H1 (cell line): Measurements from ENCODE around the gene OMG. TPM values are rescaled to one million over a fixed set of nuclear protein-coding genes. Genes with fewer than 3 reads are reported as not detected.

ENCODE experiments used
- CTCF ChIA-PET: fragments of 300-600 bp; sonication (Branson Sonifier 250); formaldehyde crosslinking; loops from one replicate; lab custom pipeline; 2021; ENCODE audit not compliant: partially characterized antibody; lab: Charles Lee
- POLR2A ChIA-PET: fragments of 300-600 bp; sonication (Branson Sonifier 250); formaldehyde crosslinking; loops from one replicate; lab custom pipeline; 2021; ENCODE audit warnings: inconsistent platforms; ENCODE audit not compliant: partially characterized antibody; lab: Charles Lee
- DNase-seq, 2 experiments: peaks; one replicate each; pipeline versions ENCODE4 v3.0.0 to v3.0.0-alpha.2; 2010 to 2022; ENCODE audit warnings: low spot score in 2 of 2, low read depth in 1 of 2, mixed read lengths in 1 of 2
- FAIRE-seq: peaks from 2 replicates; lab custom pipeline; 2011; peaks lifted over from hg19 to GRCh38; lab: Jason Lieb, UNC
- H2AFZ ChIP-seq: 2 replicates; pipeline ENCODE4 v1.8.1; 2012; ENCODE audit warnings: low read length, inconsistent platforms
- H2AK5ac ChIP-seq: 2 replicates; pipeline ENCODE4 v1.6.1; 2013; ENCODE audit warnings: low read depth, low read length
- H2BK120ac ChIP-seq: replicated peaks from 2 replicates; pipeline ENCODE3; 2013; ENCODE audit warnings: low read depth, low read length, inconsistent platforms
- H2BK12ac ChIP-seq: 2 replicates; pipeline ENCODE4 v1.6.1; 2013; ENCODE audit warnings: low read depth, low read length
- H2BK15ac ChIP-seq: 2 replicates; pipeline ENCODE4 v1.6.1; 2013; ENCODE audit warnings: low read length
- H2BK20ac ChIP-seq: 2 replicates; pipeline ENCODE4 v1.6.1; 2013; ENCODE audit warnings: low read length
- H2BK5ac ChIP-seq: 2 replicates; pipeline ENCODE4 v1.6.1; 2013; ENCODE audit warnings: low read depth, low read length
- H3K14ac ChIP-seq: 2 replicates; pipeline ENCODE4 v1.6.1; 2013; ENCODE audit warnings: inconsistent platforms; ENCODE audit not compliant: insufficient read length
- H3K18ac ChIP-seq: 2 replicates; pipeline ENCODE4 v1.6.1; 2013; ENCODE audit warnings: low read length; ENCODE audit errors: extremely low read depth
- H3K23ac ChIP-seq: 2 replicates; pipeline ENCODE4 v1.6.1; 2013; ENCODE audit warnings: inconsistent platforms; ENCODE audit not compliant: insufficient read length
- H3K23me2 ChIP-seq: 2 replicates; pipeline ENCODE4 v1.6.1; 2013; ENCODE audit warnings: low read depth, low read length
- H3K27ac ChIP-seq: 2 replicates; pipeline ENCODE4 v1.6.1; 2011; ENCODE audit warnings: low read depth, low read length, inconsistent platforms
- H3K27me3 ChIP-seq, 4 experiments: replicated peaks in 1 of 4; 1 replicate in 1 of 4; 2 replicates in 3 of 4; pipeline versions ENCODE4 v1.6.1 to v1.8.1; 2011 to 2013; ENCODE audit warnings: low read length in 3 of 4, mild to moderate bottlenecking in 3 of 4, inconsistent platforms in 2 of 4, mixed read lengths in 2 of 4, moderate library complexity in 1 of 4; ENCODE audit not compliant: control insufficient read depth in 3 of 4, insufficient read depth in 3 of 4; ENCODE audit errors: extremely low read depth in 1 of 4
- H3K36me3 ChIP-seq, 4 experiments: 2 replicates each; pipeline versions ENCODE4 v1.6.1 to v1.8.1; 2011 to 2013; ENCODE audit warnings: mild to moderate bottlenecking in 4 of 4, low read length in 3 of 4, moderate library complexity in 2 of 4, control low read depth in 1 of 4, inconsistent platforms in 1 of 4; ENCODE audit not compliant: insufficient read depth in 4 of 4, control insufficient read depth in 2 of 4
- H3K4ac ChIP-seq: replicated peaks from 2 replicates; pipeline ENCODE3; 2013; ENCODE audit warnings: low read length, low read depth, mixed read lengths, inconsistent platforms; ENCODE audit not compliant: insufficient read length
- H3K4me1 ChIP-seq, 4 experiments: replicated peaks in 1 of 4; 1 replicate in 1 of 4; 2 replicates in 3 of 4; pipeline versions ENCODE4 v1.6.1 to v1.8.1; 2011 to 2013; ENCODE audit warnings: low read length in 3 of 4, inconsistent platforms in 2 of 4, mixed read lengths in 1 of 4; ENCODE audit not compliant: insufficient read depth in 4 of 4, control insufficient read depth in 3 of 4
- H3K4me2 ChIP-seq, 2 experiments: 2 replicates each; pipeline versions ENCODE4 v1.6.1 to v1.8.1; 2011 to 2013; ENCODE audit warnings: low read depth in 2 of 2, low read length in 2 of 2, control low read depth in 1 of 2, inconsistent platforms in 1 of 2, mild to moderate bottlenecking in 1 of 2; ENCODE audit not compliant: insufficient read depth in 1 of 2
- H3K4me3 ChIP-seq, 4 experiments: fragments of 200-600, 300-600 bp in 1 of 4; sonication (generic), shearing (Covaris generic), sonication (Bioruptor Twin) in 1 of 4; 2 replicates each; pipeline versions ENCODE4 v1.5.1 to v1.8.1; 2011 to 2016; ENCODE audit warnings: low read length in 4 of 4, low read depth in 3 of 4, control low read depth in 2 of 4, inconsistent platforms in 2 of 4, mild to moderate bottlenecking in 2 of 4, mixed read lengths in 1 of 4, moderate library complexity in 1 of 4; ENCODE audit not compliant: insufficient read depth in 2 of 4; ENCODE audit errors: extremely low read depth in 1 of 4
- H3K56ac ChIP-seq: replicated peaks from 2 replicates; pipeline ENCODE3; 2013; ENCODE audit warnings: low read depth, mild to moderate bottlenecking, mixed read lengths, low read length, inconsistent platforms; ENCODE audit not compliant: insufficient read length
- H3K79me1 ChIP-seq: 2 replicates; pipeline ENCODE4 v1.6.1; 2013; ENCODE audit warnings: low read depth, low read length, control low read depth
- H3K79me2 ChIP-seq, 2 experiments: 2 replicates each; pipeline versions ENCODE4 v1.6.1 to v1.8.1; 2012 to 2013; ENCODE audit warnings: low read length in 2 of 2, mild to moderate bottlenecking in 2 of 2, inconsistent platforms in 1 of 2; ENCODE audit not compliant: insufficient read depth in 2 of 2, control insufficient read depth in 1 of 2
- H3K9ac ChIP-seq, 4 experiments: replicated peaks in 1 of 4; 1 replicate in 1 of 4; 2 replicates in 3 of 4; pipeline versions ENCODE4 v1.6.1 to v1.8.1; 2011 to 2013; ENCODE audit warnings: low read depth in 3 of 4, low read length in 3 of 4, control low read depth in 2 of 4, mild to moderate bottlenecking in 2 of 4, moderate library complexity in 2 of 4, inconsistent platforms in 1 of 4; ENCODE audit errors: extremely low read depth in 1 of 4
- H3K9me3 ChIP-seq, 2 experiments: 2 replicates each; pipeline versions ENCODE4 v1.6.1 to v1.8.1; 2012 to 2013; ENCODE audit warnings: mild to moderate bottlenecking in 2 of 2, moderate library complexity in 2 of 2, control low read depth in 1 of 2, inconsistent platforms in 1 of 2, low read depth in 1 of 2, low read length in 1 of 2, mixed read lengths in 1 of 2; ENCODE audit not compliant: insufficient read depth in 2 of 2
- H4K20me1 ChIP-seq, 2 experiments: replicated peaks in 1 of 2; 2 replicates each; pipeline versions ENCODE3 to v1.8.1; 2011 to 2013; ENCODE audit warnings: inconsistent platforms in 2 of 2, low read length in 2 of 2, mild to moderate bottlenecking in 1 of 2; ENCODE audit not compliant: insufficient read depth in 2 of 2, control insufficient read depth in 1 of 2
- H4K5ac ChIP-seq: 2 replicates; pipeline ENCODE4 v1.6.1; 2013; ENCODE audit warnings: low read length, low read depth, mixed read lengths, inconsistent platforms; ENCODE audit not compliant: insufficient read length
- H4K8ac ChIP-seq: 2 replicates; pipeline ENCODE4 v1.8.0; 2013; ENCODE audit warnings: mild to moderate bottlenecking, moderate library complexity, low read length, inconsistent platforms; ENCODE audit not compliant: insufficient read depth; ENCODE audit errors: extremely low read depth
- H4K91ac ChIP-seq: replicated peaks from 2 replicates; pipeline ENCODE3; 2013; ENCODE audit warnings: low read length, mixed read lengths, inconsistent platforms; ENCODE audit not compliant: insufficient read length
- BRCA1 ChIP-seq: IDR thresholded peaks from 2 replicates; pipeline ENCODE4 v1.6.1; 2012; ENCODE audit warnings: low read depth, low read length, improper control_type of control experiment
- CHD1 ChIP-seq: IDR thresholded peaks from 2 replicates; pipeline ENCODE4 v1.6.1; 2012; ENCODE audit warnings: low read depth, low read length, improper control_type of control experiment
- NANOG ChIP-seq: IDR thresholded peaks from 2 replicates; pipeline ENCODE4 v1.6.1; 2011; ENCODE audit warnings: low read length, low read depth, mild to moderate bottlenecking, inconsistent platforms; ENCODE audit not compliant: insufficient read depth, poor library complexity, severe bottlenecking
- POU5F1 ChIP-seq: IDR thresholded peaks from 2 replicates; pipeline ENCODE4 v1.6.1; 2011; ENCODE audit warnings: low read depth, mild to moderate bottlenecking, low read length, moderate library complexity
- RFX5 ChIP-seq: IDR thresholded peaks from 2 replicates; pipeline ENCODE4 v1.6.1; 2011; ENCODE audit warnings: low read depth, low read length, improper control_type of control experiment, borderline replicate concordance
- SIX5 ChIP-seq: IDR thresholded peaks from 2 replicates; pipeline ENCODE4 v1.6.1; 2011; ENCODE audit warnings: mild to moderate bottlenecking, low read depth, low read length
- SRF ChIP-seq: IDR thresholded peaks from 2 replicates; pipeline ENCODE4 v1.6.1; 2011; ENCODE audit warnings: mild to moderate bottlenecking, low read depth, low read length, moderate library complexity
- TBP ChIP-seq: IDR thresholded peaks from 2 replicates; pipeline ENCODE4 v1.6.1; 2011; ENCODE audit warnings: low read depth, low read length, improper control_type of control experiment
- WGBS, 2 experiments: shearing (Covaris generic) in 1 of 2; methylation state at CpG; one replicate each; pipeline versions ENCODE4 v1.1.6 to v1.1.7; 2013 to 2015; ENCODE audit warnings: low lambda C conversion rate in 2 of 2, mixed read lengths in 2 of 2, inconsistent platforms in 1 of 2, low coverage in 1 of 2, missing lambda C conversion rate in 1 of 2; ENCODE audit not compliant: insufficient replicate concordance in 2 of 2, insufficient coverage in 1 of 2, insufficient read length in 1 of 2; ENCODE audit errors: extremely low coverage in 1 of 2, missing lambda C conversion rate in 1 of 2; 5-methylcytosine and 5-hydroxymethylcytosine counted together
- polyA plus RNA-seq, 7 experiments: library from polyadenylated mRNA; depleted of rRNA in 3 of 7; stranded (reverse) in 5 of 7; unstranded in 2 of 7; fragments of >200 nt in 5 of 7; fragments of 200-250 nt in 2 of 7; gene quantifications; 1 replicate in 5 of 7; 2 replicates in 1 of 7; 4 replicates in 1 of 7; pipeline versions ENCODE4 v1.2.1 to v1.2.3, GENCODE V29; 2011 to 2013; ENCODE audit warnings: missing spikeins in 2 of 7, mixed read lengths in 2 of 7
- total RNA-seq: library from RNA; stranded (reverse); fragmentation: NEBNext Ultra II Directional; extraction: Animal tissue kit (Norgen Biotek cat#: 25700); gene quantifications from 2 replicates; pipeline ENCODE4 v1.2.1, GENCODE V29; 2021
- TF ChIP-seq, protein P1 (sequence below): IDR thresholded peaks from 2 replicates; pipeline ENCODE4 v1.6.1; 2011; ENCODE audit warnings: low read depth, mild to moderate bottlenecking, low read length; ENCODE audit not compliant: insufficient read depth

Gene OMG
- total and polyA plus RNA-seq, 2 of the 8 experiments (the other 6 are each of a cell fraction or from before 2014, with no cell fraction given) = not detected

- H3K18ac ChIP-seq = no peak overlapping the region
- H3K4me3 ChIP-seq = no peak overlapping the region
- H3K23me2 ChIP-seq = peaks cover 1% of the 10 kb centered on the region; the same call in 1 of the 2 replicates
- H3K79me2 ChIP-seq = no peaks in the 10 kb centered on the region
- H3K79me1 ChIP-seq = no peaks in the 10 kb centered on the region
- no peak overlapping the region for H2AK5ac ChIP-seq
- H3K23ac ChIP-seq = no peak overlapping the region
- no peak overlapping the region for H2BK120ac ChIP-seq
- CTCF ChIA-PET = interaction anchor here (0.6 to 0.9 kb wide), 2 partner anchors 41 to 1771 kb away, joined by 3 to 5 read pairs; no protein-coding TSS in a partner anchor
- no peaks in the 10 kb centered on the region for H3K27me3 ChIP-seq
- H3K56ac ChIP-seq = no peak overlapping the region
- H4K8ac ChIP-seq = no peak overlapping the region
- no peak overlapping the region for H2AFZ ChIP-seq
- DNase-seq = no peak
- no peaks in the 10 kb centered on the region for H3K36me3 ChIP-seq
- no peak overlapping the region for H2BK12ac ChIP-seq
- H3K4me2 ChIP-seq = no peak overlapping the region
- POLR2A ChIA-PET = interaction anchor here (1.0 kb wide), 1 partner anchor 426 kb away, joined by 3 read pairs; no protein-coding TSS in a partner anchor
- H3K14ac ChIP-seq = no peak overlapping the region
- H2BK15ac ChIP-seq = no peak overlapping the region
- no peaks in the 10 kb centered on the region for H4K20me1 ChIP-seq
- no peak overlapping the region for H3K27ac ChIP-seq
- no peak for FAIRE-seq
- no peak overlapping the region for H4K5ac ChIP-seq
- no peak overlapping the region for H3K4ac ChIP-seq
- no peak overlapping the region for H3K9ac ChIP-seq
- 84% methylated on average over 1 of the region's 1 CpG; no CpG with 5 or more reads in 1 of the 2 experiments for WGBS, 2 experiments
- no peaks in the 10 kb centered on the region for H3K9me3 ChIP-seq
- no peak overlapping the region for H2BK5ac ChIP-seq
- H3K4me1 ChIP-seq = no peaks in the 10 kb centered on the region
- H4K91ac ChIP-seq = no peak overlapping the region
- no peak overlapping the region for H2BK20ac ChIP-seq
- TF ChIP-seq SRF (no peak), BRCA1 (no peak), RFX5 (no peak), NANOG (no peak), CHD1 (no peak), SIX5 (no peak), TBP (no peak), POU5F1 (no peak)
- TF ChIP-seq, protein P1, sequence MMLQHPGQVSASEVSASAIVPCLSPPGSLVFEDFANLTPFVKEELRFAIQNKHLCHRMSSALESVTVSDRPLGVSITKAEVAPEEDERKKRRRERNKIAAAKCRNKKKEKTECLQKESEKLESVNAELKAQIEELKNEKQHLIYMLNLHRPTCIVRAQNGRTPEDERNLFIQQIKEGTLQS = no peak
These were observed 10.6 kb upstream of the OMG start for GRCh38 chr17:31307640-31308039.
